IMR-90 (cell line): ENCODE data around the gene TREM1. TPM values are rescaled to one million over a fixed set of nuclear protein-coding genes. Genes with fewer than 3 reads are reported as not detected.

Experiments used
- ATAC-seq: fragments of 200-7000 bp; cut with Tn5 transposase; 2 replicates; pipeline ENCODE4 v1.9.1; 2020; ENCODE audit warnings: low read depth, mild to moderate bottlenecking, moderate library complexity
- BruUV-seq: library from RNA; stranded (reverse); fragments of 400-500 nt; replicated peaks from 2 replicates; lab custom pipeline; 2021; lab: Mats Ljungman, UMichigan
- CTCF ChIA-PET: fragments of 300-600 bp; formaldehyde crosslinking; extraction: SDS; loops from one replicate; lab custom pipeline; 2021; ENCODE audit warnings: antibody characterized with exemption; lab: Yijun Ruan, JAX
- POLR2A ChIA-PET: fragments of 300-600 bp; sonication (Branson Sonifier 250); formaldehyde crosslinking; loops from one replicate; lab custom pipeline; 2022; ENCODE audit warnings: antibody characterized with exemption; ENCODE audit not compliant: unreplicated experiment; lab: Charles Lee
- DNase-seq: peaks from one replicate; pipeline ENCODE4 v3.0.0; 2013
- H2AFZ ChIP-seq: replicated peaks from 2 replicates; pipeline ENCODE3; 2013; ENCODE audit warnings: low read length, mild to moderate bottlenecking; ENCODE audit not compliant: poor library complexity
- H2AK5ac ChIP-seq: 2 replicates; pipeline ENCODE4 v1.6.1; 2013; ENCODE audit warnings: low read depth, low read length, inconsistent platforms
- H2AK9ac ChIP-seq: replicated peaks from 2 replicates; pipeline ENCODE3; 2013; ENCODE audit warnings: mild to moderate bottlenecking, low read depth, low read length, moderate library complexity; ENCODE audit not compliant: poor library complexity
- H2BK120ac ChIP-seq: 2 replicates; pipeline ENCODE4 v1.6.1; 2013; ENCODE audit warnings: low read depth, low read length, inconsistent platforms
- H2BK15ac ChIP-seq: 3 replicates; pipeline ENCODE4 v1.6.1; 2013; ENCODE audit warnings: low read depth, low read length, inconsistent platforms
- H2BK20ac ChIP-seq: 2 replicates; pipeline ENCODE4 v1.6.1; 2013; ENCODE audit warnings: low read depth, mild to moderate bottlenecking, inconsistent platforms, low read length, moderate library complexity
- H2BK5ac ChIP-seq: 2 replicates; pipeline ENCODE4 v1.6.1; 2013; ENCODE audit warnings: mild to moderate bottlenecking, low read depth, low read length, inconsistent platforms; ENCODE audit not compliant: poor library complexity, severe bottlenecking
- H3K14ac ChIP-seq: replicated peaks from 2 replicates; pipeline ENCODE4 v1.6.1; 2013; ENCODE audit warnings: low read depth, low read length, inconsistent platforms
- H3K18ac ChIP-seq: 2 replicates; pipeline ENCODE4 v1.6.1; 2013; ENCODE audit warnings: low read depth, low read length, control low read depth
- H3K23ac ChIP-seq: 2 replicates; pipeline ENCODE4 v1.6.1; 2013; ENCODE audit warnings: low read depth, low read length, inconsistent platforms
- H3K27ac ChIP-seq: 2 replicates; pipeline ENCODE4 v1.5.1; 2013; ENCODE audit warnings: mild to moderate bottlenecking, control low read depth, low read length; ENCODE audit not compliant: insufficient read depth
- H3K27me3 ChIP-seq: 2 replicates; pipeline ENCODE4 v1.6.1; 2013; ENCODE audit warnings: low read length; ENCODE audit not compliant: control insufficient read depth, insufficient read depth
- H3K36me3 ChIP-seq: 2 replicates; pipeline ENCODE4 v1.6.1; 2013; ENCODE audit warnings: low read length, mixed read lengths; ENCODE audit not compliant: control insufficient read depth, insufficient read depth
- H3K4ac ChIP-seq: 2 replicates; pipeline ENCODE4 v1.6.1; 2013; ENCODE audit warnings: low read depth, low read length, inconsistent platforms
- H3K4me1 ChIP-seq: 2 replicates; pipeline ENCODE4 v1.6.1; 2013; ENCODE audit warnings: low read length, mixed read lengths; ENCODE audit not compliant: control insufficient read depth, insufficient read depth
- H3K4me2 ChIP-seq: 2 replicates; pipeline ENCODE4 v1.6.1; 2013; ENCODE audit warnings: low read depth, mild to moderate bottlenecking, control low read depth, low read length, moderate library complexity
- H3K4me3 ChIP-seq: 2 replicates; pipeline ENCODE4 v1.5.1; 2013; ENCODE audit warnings: low read depth, mild to moderate bottlenecking, control low read depth, low read length, moderate library complexity; ENCODE audit not compliant: insufficient read depth
- H3K56ac ChIP-seq: 2 replicates; pipeline ENCODE4 v1.6.1; 2013; ENCODE audit warnings: low read length, inconsistent platforms; ENCODE audit not compliant: insufficient read depth; ENCODE audit errors: extremely low read depth
- H3K79me1 ChIP-seq, 2 experiments: 2 replicates each; pipeline ENCODE4 v1.6.1; 2013; ENCODE audit warnings: low read length in 2 of 2, inconsistent platforms in 1 of 2, low read depth in 1 of 2
- H3K9ac ChIP-seq: 2 replicates; pipeline ENCODE4 v1.6.1; 2013; ENCODE audit warnings: low read depth, low read length, control low read depth
- H3K9me1 ChIP-seq: 2 replicates; pipeline ENCODE4 v1.6.1; 2013; ENCODE audit warnings: low read length, inconsistent platforms; ENCODE audit not compliant: insufficient read depth
- H3K9me3 ChIP-seq: 2 replicates; pipeline ENCODE4 v1.6.1; 2013; ENCODE audit warnings: low read length; ENCODE audit not compliant: control insufficient read depth, insufficient read depth
- H4K20me1 ChIP-seq: 2 replicates; pipeline ENCODE4 v1.6.1; 2013; ENCODE audit warnings: low read length, inconsistent platforms; ENCODE audit not compliant: insufficient read depth
- H4K5ac ChIP-seq: 2 replicates; pipeline ENCODE4 v1.6.1; 2013; ENCODE audit warnings: mild to moderate bottlenecking, low read depth, low read length, control low read depth
- H4K8ac ChIP-seq, 2 experiments: 2 replicates each; pipeline ENCODE4 v1.6.1; 2013; ENCODE audit warnings: low read depth in 2 of 2, low read length in 2 of 2, control low read depth in 1 of 2, inconsistent platforms in 1 of 2
- H4K91ac ChIP-seq: 2 replicates; pipeline ENCODE4 v1.6.1; 2013; ENCODE audit warnings: low read depth, low read length, inconsistent platforms; ENCODE audit not compliant: insufficient read depth
- CTCF ChIP-seq: conservative IDR thresholded peaks from 2 replicates; pipeline ENCODE4 v1.5.1; 2012; ENCODE audit warnings: mild to moderate bottlenecking, low read depth, low read length, improper control_type of control experiment
- MAZ ChIP-seq: IDR thresholded peaks from 2 replicates; pipeline ENCODE4 v1.6.1; 2012; ENCODE audit warnings: low read depth, mild to moderate bottlenecking, low read length, improper control_type of control experiment, moderate library complexity, borderline replicate concordance
- MXI1 ChIP-seq: IDR thresholded peaks from 2 replicates; pipeline ENCODE4 v1.6.1; 2012; ENCODE audit warnings: low read depth, mild to moderate bottlenecking, low read length, moderate library complexity, borderline replicate concordance
- NFE2L2 ChIP-seq: fragments of 150-350 bp; IDR thresholded peaks from 2 replicates; pipeline ENCODE4 v1.6.1; 2016; ENCODE audit warnings: low read depth, mild to moderate bottlenecking, low read length
- POLR2A ChIP-seq: IDR thresholded peaks from 2 replicates; pipeline ENCODE4 v1.6.1; 2012; ENCODE audit warnings: mild to moderate bottlenecking, low read depth, low read length
- RAD21 ChIP-seq: IDR thresholded peaks from 2 replicates; pipeline ENCODE4 v1.6.1; 2012; ENCODE audit warnings: low read length, improper control_type of control experiment
- RCOR1 ChIP-seq: IDR thresholded peaks from 2 replicates; pipeline ENCODE4 v1.6.1; 2012; ENCODE audit warnings: mild to moderate bottlenecking, low read length, improper control_type of control experiment; ENCODE audit not compliant: insufficient replicate concordance
- SMC3 ChIP-seq: fragments of 150-350 bp; IDR thresholded peaks from 2 replicates; pipeline ENCODE4 v1.6.1; 2016; ENCODE audit warnings: low read depth, mild to moderate bottlenecking, antibody characterized with exemption, low read length, moderate library complexity
- USF2 ChIP-seq: fragments of 150-350 bp; IDR thresholded peaks from 2 replicates; pipeline ENCODE4 v1.6.1; 2017; ENCODE audit warnings: mild to moderate bottlenecking, antibody characterized with exemption, low read length, low read depth
- whole genome bisulfite sequencing, 2 experiments: methylation state at CpG; one replicate each; pipeline versions ENCODE4 v1.1.5 to v1.1.7; 2013; ENCODE audit warnings: missing lambda C conversion rate in 2 of 2; ENCODE audit not compliant: insufficient read length in 1 of 2; ENCODE audit errors: extremely low coverage in 2 of 2; 5-methylcytosine and 5-hydroxymethylcytosine counted together
- dilution Hi-C: fragments of 300-500 bp; cut with HindIII; formaldehyde crosslinking; loops from one replicate; pipeline ENCODE4 v1.14.3; 2018; ENCODE audit warnings: low sequenced_read_pairs; ENCODE audit not compliant: unreplicated experiment
- in situ Hi-C: fragments of 300-500 bp; cut with MboI; formaldehyde crosslinking; loops from 3 replicates; pipeline ENCODE4 v1.14.3; 2019; ENCODE audit warnings: low sequenced_read_pairs, inconsistent platforms, mixed read lengths
- intact Hi-C: fragments of 100-400 bp; cut with micrococcal nuclease; formaldehyde crosslinking; loops from 2 replicates; pipeline ENCODE4 v1.10.0; 2022
- polyA plus RNA-seq, 3 experiments: library from polyadenylated mRNA; depleted of rRNA; stranded (reverse); fragments of >200 nt; gene quantifications; 2 replicates each; pipeline ENCODE4 v1.2.3, GENCODE V29; 2012; ENCODE audit warnings: low replicate concordance in 1 of 3
- total RNA-seq: library from RNA; depleted of rRNA; stranded (reverse); fragments of >200 nt; gene quantifications from 2 replicates; pipeline ENCODE4 v1.2.3, GENCODE V29; 2012

Gene TREM1
- total and polyA plus RNA-seq, 2 of the 4 experiments (the other 2 are of a cell fraction): not detected

GRCh38 chr6:41326092-41326491, 39.6 kb upstream of the TREM1 start:
- ATAC-seq (no peak), DNase-seq (no peak)
- 43% methylated on average over 2 of the region's 9 CpGs; no CpG with 5 or more reads in 1 of the 2 experiments for WGBS, 2 experiments
- peaks cover 32% of the 10 kb centered on the region for H3K27me3 ChIP-seq
- no peaks in the 10 kb centered on the region for H3K9me1 ChIP-seq
- H3K56ac ChIP-seq: no peak overlapping the region
- H2BK5ac ChIP-seq: no peak overlapping the region
- H3K9ac ChIP-seq: no peak overlapping the region
- H3K4me1 ChIP-seq: no peaks in the 10 kb centered on the region
- H4K5ac ChIP-seq: no peak overlapping the region
- ChIA-PET POLR2A (no interaction called here), CTCF (no interaction called here)
- H3K18ac ChIP-seq: no peak overlapping the region
- no peak overlapping the region for H2BK15ac ChIP-seq
- dilution Hi-C loops: no loop called here
- in situ Hi-C loops: no loop called here
- no TSS peak for BruUV-seq
- H3K36me3 ChIP-seq: no peaks in the 10 kb centered on the region
- no peak overlapping the region for H2BK120ac ChIP-seq
- no peak overlapping the region for H2AFZ ChIP-seq
- no peaks in the 10 kb centered on the region for H3K9me3 ChIP-seq
- no peak overlapping the region for H3K4me2 ChIP-seq
- no peak overlapping the region for H3K14ac ChIP-seq
- no peak overlapping the region for H3K4me3 ChIP-seq
- no peak overlapping the region for H3K23ac ChIP-seq
- no peak for TF ChIP-seq SMC3
- no peak for TF ChIP-seq USF2
- TF ChIP-seq RCOR1: no peak
- no peak for TF ChIP-seq MAZ
- TF ChIP-seq NFE2L2: no peak
- TF ChIP-seq CTCF: no peak
- TF ChIP-seq RAD21: no peak
- no peak for TF ChIP-seq MXI1
- TF ChIP-seq POLR2A: no peak
- H2BK20ac ChIP-seq: no peak overlapping the region
- H2AK5ac ChIP-seq: no peak overlapping the region
- H3K4ac ChIP-seq: no peak overlapping the region
- H3K27ac ChIP-seq: no peak overlapping the region
- H2AK9ac ChIP-seq: no peak overlapping the region
- intact Hi-C loops: no loop called here
- H4K20me1 ChIP-seq: no peaks in the 10 kb centered on the region
- no peak overlapping the region for H4K8ac ChIP-seq
- no peaks in the 10 kb centered on the region for H3K79me1 ChIP-seq
- no peak overlapping the region for H4K91ac ChIP-seq
